HFF-Myc (cell line): Measurements from ENCODE around the gene ARFIP1.

Experiments used
- DNase-seq: peaks from one replicate; pipeline ENCODE4 v3.0.0-alpha.2; 2011; ENCODE audit warnings: low read depth; ENCODE audit errors: extremely low read depth
- H3K4me3 ChIP-seq: replicated peaks from 2 replicates; pipeline ENCODE4 v1.5.1; 2011; ENCODE audit warnings: low read depth, mild to moderate bottlenecking, control low read depth, low read length
- TF ChIP-seq, protein P1 (sequence below): IDR thresholded peaks from 2 replicates; pipeline ENCODE4 v1.5.1; 2012; ENCODE audit warnings: mild to moderate bottlenecking, low read depth, low read length, control low read depth; ENCODE audit errors: missing control alignments

Gene ARFIP1

DNA sequence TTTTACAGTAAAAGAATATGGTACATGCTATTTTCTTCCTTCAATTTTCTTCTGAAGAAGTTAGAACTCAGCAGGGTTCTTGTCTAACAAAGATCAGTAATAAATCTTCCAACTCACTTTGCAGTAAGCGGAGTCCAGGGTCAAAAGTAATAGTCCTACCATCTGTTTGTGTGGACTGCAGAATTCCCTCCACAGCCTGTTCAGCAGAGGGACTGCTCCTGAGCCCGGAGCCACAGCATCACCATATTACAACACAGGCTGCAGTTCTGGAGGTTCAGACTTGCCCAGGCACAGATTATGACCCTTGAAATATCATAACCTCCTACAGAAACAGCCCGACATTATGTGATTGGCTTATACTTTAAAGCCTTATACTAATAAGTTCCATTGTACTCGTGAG is 166.7 kb downstream of the ARFIP1 start:
- no peak for DNase-seq
- TF ChIP-seq, protein P1, sequence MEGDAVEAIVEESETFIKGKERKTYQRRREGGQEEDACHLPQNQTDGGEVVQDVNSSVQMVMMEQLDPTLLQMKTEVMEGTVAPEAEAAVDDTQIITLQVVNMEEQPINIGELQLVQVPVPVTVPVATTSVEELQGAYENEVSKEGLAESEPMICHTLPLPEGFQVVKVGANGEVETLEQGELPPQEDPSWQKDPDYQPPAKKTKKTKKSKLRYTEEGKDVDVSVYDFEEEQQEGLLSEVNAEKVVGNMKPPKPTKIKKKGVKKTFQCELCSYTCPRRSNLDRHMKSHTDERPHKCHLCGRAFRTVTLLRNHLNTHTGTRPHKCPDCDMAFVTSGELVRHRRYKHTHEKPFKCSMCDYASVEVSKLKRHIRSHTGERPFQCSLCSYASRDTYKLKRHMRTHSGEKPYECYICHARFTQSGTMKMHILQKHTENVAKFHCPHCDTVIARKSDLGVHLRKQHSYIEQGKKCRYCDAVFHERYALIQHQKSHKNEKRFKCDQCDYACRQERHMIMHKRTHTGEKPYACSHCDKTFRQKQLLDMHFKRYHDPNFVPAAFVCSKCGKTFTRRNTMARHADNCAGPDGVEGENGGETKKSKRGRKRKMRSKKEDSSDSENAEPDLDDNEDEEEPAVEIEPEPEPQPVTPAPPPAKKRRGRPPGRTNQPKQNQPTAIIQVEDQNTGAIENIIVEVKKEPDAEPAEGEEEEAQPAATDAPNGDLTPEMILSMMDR, result no peak
- H3K4me3 ChIP-seq, result no peak overlapping the region

DNA sequence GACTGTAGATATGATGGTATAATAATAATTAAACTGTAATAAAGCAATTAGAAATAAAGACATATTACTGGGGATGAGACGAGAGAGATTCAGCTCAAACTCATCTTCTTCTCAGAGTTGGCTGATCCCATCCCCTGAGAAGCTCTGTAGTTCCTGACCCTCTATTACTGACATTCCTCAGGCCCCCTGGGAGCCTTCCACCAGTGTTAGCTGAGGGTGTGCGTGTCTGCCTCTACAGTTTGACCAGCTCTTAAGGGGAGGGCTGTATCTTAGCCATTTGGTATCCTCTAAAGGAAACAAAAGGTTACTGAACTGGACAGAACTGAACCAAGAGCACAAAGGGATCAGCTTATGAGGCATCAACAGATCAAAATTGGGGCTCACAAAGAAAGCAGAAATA is 167.6 kb downstream of the ARFIP1 start:
- TF ChIP-seq, protein P1, result no peak
- no peak for DNase-seq
- H3K4me3 ChIP-seq, result no peak overlapping the region

DNA sequence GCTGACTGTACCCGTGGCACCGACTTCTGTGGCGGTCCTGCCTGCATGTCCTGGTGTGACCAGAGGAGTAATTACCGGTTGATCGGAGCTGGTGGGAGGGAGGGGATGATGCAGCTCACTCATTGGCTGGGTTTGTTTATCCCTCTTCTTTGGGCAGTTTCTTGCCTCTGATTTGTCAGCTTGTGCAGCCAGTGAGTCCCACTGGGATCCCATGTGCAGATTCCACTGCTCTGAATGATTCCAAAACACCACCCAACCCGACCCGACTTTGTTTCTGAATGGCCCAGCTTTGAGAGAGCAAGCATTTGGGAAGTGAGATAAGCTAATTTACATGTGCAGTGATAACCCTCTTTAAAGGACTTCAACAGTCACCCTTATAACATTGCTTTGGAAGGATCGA is 170.2 kb downstream of the ARFIP1 start:
- no peak for DNase-seq
- TF ChIP-seq, protein P1, result no peak
- H3K4me3 ChIP-seq, result no peak overlapping the region

DNA sequence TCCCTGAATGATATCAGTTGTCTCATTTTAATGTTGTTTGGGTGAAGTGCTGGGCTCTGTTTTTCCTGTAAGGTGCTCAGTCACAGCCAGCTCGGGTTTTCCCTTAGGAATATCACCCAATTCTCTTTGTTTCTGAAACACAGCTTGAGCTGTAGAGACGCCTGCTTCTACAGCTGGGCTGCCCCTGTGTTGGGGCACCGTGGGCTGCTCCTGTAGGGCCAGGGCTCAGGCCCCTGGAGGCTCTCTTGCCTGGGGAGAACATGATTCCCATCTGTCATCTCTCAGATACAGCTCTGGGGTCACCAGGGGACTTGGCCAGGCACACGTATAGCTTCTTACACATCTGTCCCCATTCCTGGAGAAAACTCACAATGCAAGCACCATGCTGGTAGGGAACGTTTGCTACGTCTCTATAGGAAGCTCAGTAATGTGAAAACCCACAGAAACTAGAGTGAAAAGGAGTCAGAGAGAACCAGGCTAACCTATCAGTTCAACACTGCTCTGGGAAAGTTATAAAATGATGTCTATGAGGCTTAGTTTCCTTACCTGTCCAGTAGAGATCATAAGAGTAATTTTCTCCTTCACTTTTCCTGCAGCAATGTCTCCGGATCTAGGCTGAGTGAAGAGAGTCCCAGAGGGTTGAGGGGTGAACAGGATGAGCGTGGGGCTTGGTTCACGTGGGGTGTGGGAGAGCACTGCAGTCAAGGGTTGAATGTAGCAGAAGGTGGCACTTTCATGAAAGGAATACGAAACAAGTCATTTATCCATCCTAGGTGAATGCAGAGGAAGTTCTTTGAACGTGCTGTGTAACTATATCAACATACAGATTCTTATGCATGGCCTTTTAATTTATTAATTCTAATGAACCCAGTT is 170.9 kb downstream of the ARFIP1 start:
- DNase-seq, result no peak
- TF ChIP-seq, protein P1, result no peak

DNA sequence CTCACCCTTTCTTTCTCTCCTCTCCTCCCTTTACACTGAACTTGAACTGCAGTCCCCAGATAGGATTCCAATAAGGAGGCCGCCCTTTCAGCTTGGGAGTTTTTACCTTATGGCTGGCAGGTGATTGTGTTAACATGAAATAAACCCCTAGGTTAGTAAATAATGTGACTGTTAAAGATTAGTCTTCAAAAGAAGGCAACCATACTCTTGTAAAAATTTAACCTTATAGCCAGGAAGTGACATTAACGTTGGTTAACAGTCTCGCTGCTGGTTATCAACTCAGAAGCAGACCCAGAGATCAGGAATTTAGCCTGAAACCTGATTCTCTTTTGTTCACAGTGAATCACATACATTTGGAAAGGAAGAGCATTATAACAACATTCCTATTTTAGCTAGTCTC is 171.6 kb downstream of the ARFIP1 start:
- DNase-seq, result no peak
- H3K4me3 ChIP-seq, result no peak overlapping the region
- TF ChIP-seq, protein P1, result no peak

More for the DNA sequence above, 170.9 kb downstream of the ARFIP1 start:
- H3K4me3 ChIP-seq, result no peak overlapping the region

DNA sequence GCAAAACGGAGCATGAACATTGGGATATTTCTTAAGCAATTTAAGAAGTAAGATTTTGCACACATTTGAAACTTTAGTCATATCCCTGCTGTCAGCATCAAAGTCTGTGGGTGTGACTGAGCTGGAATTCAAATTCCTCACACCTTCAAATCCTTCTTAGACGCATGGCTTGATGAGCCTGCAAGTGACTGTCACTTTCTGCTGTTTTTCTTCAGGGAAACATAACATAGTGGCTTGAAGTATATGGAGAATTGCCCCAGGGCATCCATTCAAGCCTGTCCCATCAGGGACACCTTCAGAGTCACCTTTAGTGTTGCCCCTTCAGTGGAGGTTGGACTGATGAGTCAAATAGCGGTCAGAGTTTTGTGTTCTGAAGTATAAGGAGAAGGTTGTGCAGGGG is 173.8 kb downstream of the ARFIP1 start:
- no peak overlapping the region for H3K4me3 ChIP-seq
- TF ChIP-seq, protein P1, result no peak
- no peak for DNase-seq

DNA sequence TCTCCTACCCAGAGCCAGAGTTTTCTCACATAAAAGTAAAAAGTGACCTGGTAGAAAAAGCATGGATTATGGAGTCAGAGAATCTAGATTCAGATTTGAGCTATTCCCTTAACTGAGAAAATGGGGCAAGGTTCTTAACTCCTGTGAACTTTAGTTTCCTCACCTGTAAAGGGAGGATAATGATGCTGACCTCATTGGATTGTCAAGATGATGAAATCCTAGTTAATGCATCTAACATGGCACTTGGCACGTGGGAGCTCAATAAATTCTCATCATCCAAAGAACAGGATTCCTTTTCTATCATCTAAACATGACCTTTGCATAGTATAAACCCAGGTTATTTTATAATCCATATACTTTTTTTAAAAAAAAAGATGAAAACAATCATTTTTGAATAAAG is 175.0 kb downstream of the ARFIP1 start:
- no peak for DNase-seq
- TF ChIP-seq, protein P1, result no peak
- no peak overlapping the region for H3K4me3 ChIP-seq
